DOHH2 (cell line): ENCODE results near the gene ACTG1.

Source experiments
- H3F3A ChIP-seq: fragments of 200-600 bp; sonication (generic), shearing (Covaris generic); 2 replicates; pipeline ENCODE4 v1.6.0; 2016; ENCODE audit warnings: antibody characterized with exemption, mild to moderate bottlenecking; ENCODE audit not compliant: control insufficient read depth, insufficient read depth
- H3K27ac ChIP-seq: fragments of 200-600 bp; sonication (generic); 2 replicates; pipeline ENCODE4 v1.5.1; 2014; ENCODE audit warnings: low read depth, mild to moderate bottlenecking, low read length, moderate library complexity
- H3K27me3 ChIP-seq: fragments of 200-600 bp; sonication (generic); 2 replicates; pipeline ENCODE4 v1.6.1; 2014; ENCODE audit warnings: mild to moderate bottlenecking, low read length, mixed read lengths; ENCODE audit not compliant: control insufficient read depth
- H3K36me3 ChIP-seq: fragments of 200-600 bp; sonication (generic); 2 replicates; pipeline ENCODE4 v1.6.1; 2014; ENCODE audit warnings: mild to moderate bottlenecking, low read length, moderate library complexity, mixed read lengths; ENCODE audit not compliant: control insufficient read depth
- H3K4me1 ChIP-seq: fragments of 200-600 bp; sonication (generic); 2 replicates; pipeline ENCODE4 v1.6.1; 2014; ENCODE audit warnings: mild to moderate bottlenecking, low read length, mixed read lengths; ENCODE audit not compliant: control insufficient read depth
- H3K4me2 ChIP-seq: fragments of 200-600 bp; sonication (generic); 2 replicates; pipeline ENCODE4 v1.6.0; 2014; ENCODE audit warnings: mild to moderate bottlenecking, low read length, moderate library complexity
- H3K4me3 ChIP-seq: fragments of 200-600 bp; sonication (generic); 2 replicates; pipeline ENCODE4 v1.5.1; 2014; ENCODE audit warnings: mild to moderate bottlenecking, low read length, mixed read lengths
- H3K79me2 ChIP-seq: fragments of 200-600 bp; sonication (generic); 2 replicates; pipeline ENCODE4 v1.6.1; 2014; ENCODE audit warnings: mild to moderate bottlenecking, low read length, mixed read lengths; ENCODE audit not compliant: control insufficient read depth
- H3K9me2 ChIP-seq: fragments of 200-600 bp; sonication (generic); replicated peaks from 2 replicates; pipeline ENCODE4 v1.6.1; 2014; ENCODE audit warnings: mild to moderate bottlenecking, low read length, mixed read lengths; ENCODE audit not compliant: control insufficient read depth
- H3K9me3 ChIP-seq: fragments of 200-600 bp; sonication (generic); 2 replicates; pipeline ENCODE4 v1.6.1; 2014; ENCODE audit warnings: antibody characterized with exemption, low read length, mixed read lengths; ENCODE audit not compliant: control insufficient read depth, insufficient read depth
- H4K20me1 ChIP-seq: fragments of 200-600 bp; sonication (generic); 2 replicates; pipeline ENCODE4 v1.6.0; 2014; ENCODE audit warnings: low read depth, mild to moderate bottlenecking, antibody characterized with exemption, low read length, moderate library complexity; ENCODE audit not compliant: control insufficient read depth, insufficient read depth
- CTCF ChIP-seq: fragments of 200-600 bp; sonication (generic); IDR thresholded peaks from one replicate; pipeline ENCODE4 v1.5.1; 2014; ENCODE audit warnings: antibody characterized with exemption, mild to moderate bottlenecking, low read depth, low read length; ENCODE audit not compliant: poor library complexity, severe bottlenecking
- EZH2phosphoT487 ChIP-seq: fragments of 200-600 bp; sonication (generic); IDR thresholded peaks from 2 replicates; pipeline ENCODE4 v1.6.1; 2017; ENCODE audit warnings: borderline replicate concordance, mild to moderate bottlenecking, antibody characterized with exemption, low read length, moderate library complexity, mixed read lengths

The ACTG1 gene

GRCh38 chr17:81469266-81469665 lies 43.3 kb downstream of the ACTG1 start:
- H3K4me1 ChIP-seq: no peaks in the 10 kb centered on the region
- H3K27me3 ChIP-seq: no peaks in the 10 kb centered on the region
- H3K79me2 ChIP-seq: no peaks in the 10 kb centered on the region
- TF ChIP-seq CTCF: no peak
- no peak for TF ChIP-seq EZH2phosphoT487
- H3K36me3 ChIP-seq: no peaks in the 10 kb centered on the region
- no peaks in the 10 kb centered on the region for H3K9me2 ChIP-seq
- H4K20me1 ChIP-seq: no peaks in the 10 kb centered on the region
- no peak overlapping the region for H3K4me2 ChIP-seq
- H3K9me3 ChIP-seq: no peaks in the 10 kb centered on the region
- no peaks in the 10 kb centered on the region for H3F3A ChIP-seq
- no peak overlapping the region for H3K4me3 ChIP-seq
- no peak overlapping the region for H3K27ac ChIP-seq

GRCh38 chr17:81468770-81469121 lies 43.9 kb downstream of the ACTG1 start:
- H3K4me1 ChIP-seq: no peaks in the 10 kb centered on the region
- no peak overlapping the region for H3K27ac ChIP-seq
- H3F3A ChIP-seq: no peaks in the 10 kb centered on the region
- no peaks in the 10 kb centered on the region for H3K27me3 ChIP-seq
- H3K9me2 ChIP-seq: no peaks in the 10 kb centered on the region
- H3K79me2 ChIP-seq: no peaks in the 10 kb centered on the region
- H3K4me2 ChIP-seq: no peak overlapping the region
- H3K4me3 ChIP-seq: no peak overlapping the region
- H3K9me3 ChIP-seq: no peaks in the 10 kb centered on the region
- H4K20me1 ChIP-seq: no peaks in the 10 kb centered on the region
- TF ChIP-seq CTCF (no peak), EZH2phosphoT487 (no peak)
- no peaks in the 10 kb centered on the region for H3K36me3 ChIP-seq

GRCh38 chr17:81468111-81468769 lies 44.4 kb downstream of the ACTG1 start:
- TF ChIP-seq EZH2phosphoT487 (no peak), CTCF (no peak)
- H3F3A ChIP-seq: no peaks in the 10 kb centered on the region
- H3K79me2 ChIP-seq: no peaks in the 10 kb centered on the region
- no peaks in the 10 kb centered on the region for H3K9me3 ChIP-seq
- no peak overlapping the region for H3K4me2 ChIP-seq
- no peaks in the 10 kb centered on the region for H3K9me2 ChIP-seq
- no peak overlapping the region for H3K4me3 ChIP-seq
- no peaks in the 10 kb centered on the region for H4K20me1 ChIP-seq
- no peak overlapping the region for H3K27ac ChIP-seq
- no peaks in the 10 kb centered on the region for H3K27me3 ChIP-seq
- H3K4me1 ChIP-seq: no peaks in the 10 kb centered on the region
- H3K36me3 ChIP-seq: no peaks in the 10 kb centered on the region
